NCI-H774 (cell line): ENCODE data around the gene CAMK4.
"Not testable (repeated sequence)": the region's sequence is repeated elsewhere in the genome, so short reads cannot be mapped to it uniquely, and the experiment has no call there.

Experiments used
- DNase-seq: peaks from one replicate; lab custom pipeline; 2025; lab: John Stamatoyannopoulos, UW

The CAMK4 gene

GRCh38 chr5:111257610-111258009, 33.4 kb downstream of the CAMK4 start:
- DNase-seq, result not testable (repeated sequence)

DNA sequence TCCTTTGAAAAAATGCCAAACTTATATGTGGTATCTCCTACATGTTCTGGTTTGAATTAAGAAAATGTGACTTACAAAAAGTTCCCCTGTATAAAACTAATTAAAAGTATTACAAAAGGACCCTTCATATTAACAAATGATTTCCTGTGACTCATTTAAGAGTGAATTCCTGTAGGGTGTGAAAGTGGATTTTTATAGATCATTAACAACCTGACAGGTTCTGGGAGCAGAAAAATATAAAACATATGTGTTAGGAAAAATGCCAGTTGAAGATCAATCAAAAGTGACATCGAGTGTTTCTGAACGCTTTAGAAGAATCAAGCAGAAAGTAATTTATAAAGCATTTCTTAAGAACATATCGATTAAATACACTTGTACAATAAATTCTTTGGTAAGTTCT, 35.5 kb downstream of the CAMK4 start:
- DNase-seq, result no peak

DNA sequence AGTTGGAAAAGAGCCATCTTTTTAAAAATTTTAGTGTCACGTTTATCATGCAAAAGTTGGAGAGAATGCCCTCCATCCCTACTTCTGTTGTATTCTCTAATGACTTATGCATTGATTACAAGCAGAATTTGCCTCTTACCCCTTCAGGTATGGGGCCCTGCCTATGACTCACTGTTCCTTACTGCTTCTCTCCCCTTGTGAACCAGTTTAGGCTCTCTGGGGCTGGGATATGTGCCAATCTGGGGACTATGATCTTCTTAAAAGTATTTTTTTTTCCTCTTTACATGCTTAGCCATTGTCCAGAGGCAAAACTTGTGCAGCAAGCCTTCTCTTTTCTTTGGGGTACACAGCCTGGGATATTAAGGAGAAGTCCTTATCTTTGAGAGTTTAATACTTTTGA, 37.4 kb downstream of the CAMK4 start:
- no peak for DNase-seq

GRCh38 chr5:111262153-111262552, 38.0 kb downstream of the CAMK4 start:
- no peak for DNase-seq

GRCh38 chr5:111262815-111263214, 38.6 kb downstream of the CAMK4 start:
- no peak for DNase-seq

- no peak for DNase-seq
These were observed 42.3 kb downstream of the CAMK4 start for GRCh38 chr5:111266491-111266890.

DNA sequence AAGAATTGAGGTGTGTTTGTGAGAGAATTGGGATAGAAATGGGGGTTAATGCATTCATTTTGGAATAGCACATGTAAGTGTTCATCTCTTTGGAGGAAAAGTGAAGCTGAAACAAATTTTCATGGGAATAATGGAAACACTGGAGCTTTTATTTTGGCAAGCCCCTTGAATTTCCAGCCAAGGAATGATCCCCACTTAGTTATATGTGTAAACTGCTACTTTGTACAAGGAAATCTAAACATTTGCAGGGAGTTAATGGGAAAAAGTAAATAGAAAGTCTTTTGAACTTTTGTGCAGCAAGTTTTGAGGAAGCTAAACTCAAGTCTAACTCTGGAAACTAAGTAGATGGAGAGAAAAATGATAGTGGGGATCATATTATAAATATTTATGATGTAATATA, 44.1 kb downstream of the CAMK4 start:
- no peak for DNase-seq

- no peak for DNase-seq
These were observed 47.7 kb downstream of the CAMK4 start for GRCh38 chr5:111271885-111272284.

DNA sequence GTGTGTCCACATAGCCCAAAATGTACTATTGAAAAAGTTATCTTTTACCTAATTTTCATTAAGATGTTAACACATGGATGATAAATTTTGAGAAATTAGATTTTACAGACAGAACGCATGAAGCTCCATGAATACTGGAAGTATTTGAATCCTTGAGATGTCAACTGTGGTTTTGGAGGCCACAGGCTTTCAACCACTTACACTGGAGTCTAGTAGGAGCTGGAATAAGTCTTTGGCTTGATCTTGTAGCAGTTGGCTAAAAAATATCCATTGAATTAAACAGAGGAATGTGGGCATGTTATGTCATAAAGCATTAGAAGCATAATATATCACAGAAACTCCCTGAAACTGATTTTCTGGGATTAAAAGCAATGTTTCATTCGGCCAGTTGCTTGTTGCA, 52.9 kb downstream of the CAMK4 start:
- no peak for DNase-seq

DNA sequence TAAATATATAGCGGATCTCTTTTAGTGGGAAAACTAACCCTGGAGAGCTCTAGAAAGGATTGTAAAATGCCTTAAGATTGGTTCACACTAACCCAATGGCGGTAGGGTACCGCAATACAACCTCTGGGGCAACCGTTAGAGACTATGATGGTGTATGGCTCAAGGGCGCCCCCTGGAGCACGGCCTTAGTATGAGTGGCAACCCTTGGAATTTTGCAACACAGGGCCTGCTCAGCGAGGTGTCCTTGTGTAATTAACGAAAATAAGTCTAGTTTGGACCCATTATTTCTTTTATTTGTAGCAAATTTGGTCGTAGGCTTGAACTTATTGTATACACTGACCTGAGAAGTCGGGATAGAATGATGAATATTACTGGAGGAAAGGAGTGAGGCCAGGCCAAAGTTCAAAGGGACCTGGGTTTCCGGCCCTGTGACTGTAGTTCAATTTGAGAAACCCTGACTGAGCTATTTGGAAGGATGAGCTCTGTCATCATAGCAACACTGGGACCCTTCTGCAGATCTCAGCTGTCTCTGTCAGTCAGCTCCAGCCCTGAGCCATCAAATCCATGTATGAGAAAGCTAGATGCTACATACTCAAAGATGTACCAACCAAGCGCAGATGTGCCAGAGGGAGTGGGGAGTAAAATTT, 54.8 kb downstream of the CAMK4 start:
- DNase-seq, result no peak

DNA sequence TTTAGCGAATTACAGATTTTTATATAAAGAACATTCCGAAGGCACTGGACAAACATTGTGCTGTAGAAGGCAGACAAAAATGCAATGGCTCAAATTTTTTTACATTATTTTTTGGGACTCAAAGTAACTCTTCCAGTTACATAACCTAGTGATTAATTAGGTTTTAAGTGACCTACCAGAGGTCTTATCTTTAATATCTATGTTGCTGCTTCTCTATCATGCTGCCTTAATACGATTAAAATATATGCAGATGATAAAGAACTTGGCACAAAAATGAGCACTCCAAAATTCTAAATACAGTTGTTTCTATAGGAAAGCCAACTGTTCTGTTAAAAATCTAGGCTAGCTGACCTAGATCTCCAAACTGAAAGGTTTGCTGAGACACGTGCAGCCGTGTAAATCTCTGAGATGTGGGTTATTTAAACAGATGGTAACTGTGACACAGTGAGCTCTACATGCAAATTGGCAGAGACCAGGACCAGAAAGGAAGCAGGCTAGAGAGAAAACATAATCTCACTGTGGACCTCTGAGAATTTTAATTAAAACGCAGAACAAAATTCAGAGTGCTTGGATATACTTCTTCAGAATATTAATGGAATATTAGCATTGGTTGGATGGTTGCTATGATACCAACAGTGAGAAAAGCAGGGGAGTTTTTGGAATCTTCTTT, 56.2 kb downstream of the CAMK4 start:
- DNase-seq, result no peak

DNA sequence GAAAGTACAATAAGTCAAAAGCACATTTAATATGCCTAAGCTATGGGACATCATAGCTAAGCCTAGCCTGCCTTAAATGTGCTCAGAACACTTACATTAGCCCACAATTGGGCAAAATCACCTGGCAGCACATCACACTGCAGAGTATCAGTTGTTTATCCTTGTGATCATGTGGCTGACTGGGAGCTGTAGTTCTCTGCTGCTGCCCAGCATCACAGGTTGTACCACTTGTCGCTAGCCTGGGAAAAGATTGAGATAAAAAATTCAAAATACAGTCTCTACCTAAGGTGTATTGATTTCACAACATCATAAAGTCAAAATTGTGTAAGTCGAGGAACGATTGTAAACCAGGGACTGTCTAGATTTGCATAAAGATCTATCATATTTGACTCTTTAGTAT, 58.6 kb downstream of the CAMK4 start:
- DNase-seq, result no peak

GRCh38 chr5:111284825-111285224, 60.6 kb downstream of the CAMK4 start:
- no peak for DNase-seq

DNA sequence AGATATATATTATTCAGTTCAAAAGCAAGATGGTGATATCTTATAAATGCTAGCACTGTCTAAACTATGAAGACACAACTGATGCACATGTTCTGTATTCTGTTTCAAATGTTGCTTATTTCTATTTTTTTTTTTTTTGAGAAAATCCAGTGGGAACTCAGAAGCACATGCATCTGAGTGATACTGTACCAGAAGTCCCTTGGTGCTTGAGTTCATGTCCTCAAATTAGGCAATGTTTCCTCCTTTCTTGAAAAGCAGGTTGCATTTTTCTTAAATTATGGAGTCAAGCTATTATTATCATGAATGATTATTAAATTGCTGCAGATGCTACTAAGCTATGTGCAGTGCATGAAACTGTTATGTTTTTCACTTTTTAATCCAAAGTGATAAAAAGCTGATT, 70.4 kb downstream of the CAMK4 start:
- DNase-seq, result no peak

DNA sequence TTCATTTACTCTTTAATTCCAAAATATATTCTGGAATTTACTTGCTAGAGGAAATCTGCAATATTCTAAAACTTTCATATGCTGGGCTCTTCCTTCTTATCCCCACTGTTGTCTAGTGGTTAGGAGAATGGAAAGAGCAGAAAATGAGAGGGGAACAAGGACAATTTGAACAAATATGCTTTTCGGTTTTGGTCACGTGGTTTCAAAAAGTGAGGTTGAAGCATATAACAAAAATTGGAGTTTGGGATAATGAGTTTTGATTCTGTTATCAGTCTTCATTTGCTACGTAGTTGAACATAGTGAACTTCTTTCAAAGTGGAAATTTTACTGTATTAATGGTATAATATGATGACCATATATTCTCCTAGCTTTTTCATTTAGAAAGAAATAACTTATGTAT, 71.5 kb downstream of the CAMK4 start:
- DNase-seq, result no peak

- DNase-seq, result no peak
These were observed 72.4 kb downstream of the CAMK4 start for GRCh38 chr5:111296570-111296969.

DNA sequence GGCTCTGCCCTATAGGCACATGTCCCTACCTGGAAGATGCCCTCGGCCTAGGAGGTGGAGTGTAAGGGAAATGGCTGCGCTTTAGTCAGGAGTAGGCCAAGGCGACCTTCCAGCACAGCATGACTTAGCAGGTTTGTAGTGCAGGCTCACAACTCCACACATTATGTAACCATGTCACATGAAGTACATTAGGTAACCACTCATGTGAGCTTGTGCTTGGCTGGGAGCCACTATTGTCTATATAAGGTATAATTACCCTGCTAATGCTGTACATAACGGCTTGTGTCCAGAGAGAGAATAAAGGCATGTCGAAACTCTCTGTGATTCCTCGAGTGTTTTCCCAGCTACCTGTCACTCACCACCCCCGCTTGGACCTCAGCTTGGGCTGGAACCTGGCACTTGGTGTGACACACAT, 74.9 kb downstream of the CAMK4 start:
- DNase-seq, result no peak

DNA sequence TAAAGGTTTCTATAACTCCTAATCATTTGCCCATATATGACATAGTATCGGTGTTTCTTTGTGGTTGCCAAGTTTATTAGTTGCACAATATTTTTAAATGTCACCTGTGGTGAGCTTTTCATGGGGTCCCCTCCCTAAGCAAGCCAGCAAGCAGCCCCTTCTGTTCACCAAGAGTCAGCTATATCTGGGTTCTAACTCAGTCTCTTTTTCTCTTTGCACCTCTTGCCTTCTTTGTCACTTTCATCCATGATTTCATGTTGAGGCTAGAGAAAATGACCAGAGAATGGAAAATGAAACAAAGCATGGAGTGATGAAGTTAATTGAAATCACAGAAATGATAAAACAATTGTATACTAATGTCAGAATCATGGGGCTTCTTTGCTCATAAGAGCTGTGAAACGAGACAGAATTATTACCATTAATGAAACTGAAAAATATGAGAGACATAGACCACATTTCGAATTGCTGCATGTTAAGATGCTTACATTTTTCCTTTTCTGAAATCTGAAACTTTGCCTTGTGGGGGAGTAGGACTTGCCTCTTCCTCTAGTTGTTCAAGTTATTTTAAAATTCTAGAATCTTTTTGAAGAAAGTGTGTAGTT, 75.7 kb downstream of the CAMK4 start:
- no peak for DNase-seq

GRCh38 chr5:111301264-111301663, 77.1 kb downstream of the CAMK4 start:
- no peak for DNase-seq

GRCh38 chr5:111302043-111302442, 77.9 kb downstream of the CAMK4 start:
- not testable (repeated sequence) for DNase-seq

GRCh38 chr5:111308951-111309350, 84.8 kb downstream of the CAMK4 start:
- no peak for DNase-seq

DNA sequence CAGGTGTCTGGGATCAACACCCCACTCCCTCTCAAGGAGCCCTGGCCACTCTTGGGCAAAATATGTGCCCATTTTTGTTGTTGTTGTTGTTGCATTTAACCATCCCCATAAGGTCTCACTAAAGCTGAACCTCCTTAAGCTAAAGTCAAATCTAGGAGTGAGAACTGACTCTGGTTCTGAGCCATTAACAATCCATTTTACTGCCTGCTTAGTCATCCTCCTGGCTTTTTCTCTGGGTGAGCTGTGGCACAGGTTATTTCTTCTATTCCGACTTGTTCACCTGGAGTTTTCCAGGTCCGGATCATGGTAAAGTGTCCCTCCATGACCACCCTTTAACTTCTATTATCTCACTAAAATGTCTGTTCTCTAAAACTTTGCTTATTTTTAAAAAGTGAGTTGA, 85.2 kb downstream of the CAMK4 start:
- DNase-seq, result no peak
